Activated T-cell treated with anti-CD3 and anti-CD28 coated beads, Interleukin-2, amount 50 U/mL, for 48 hours (primary cell): ENCODE data around the gene SLC25A21.

Source experiments
- DNase-seq, 2 experiments: peaks; one replicate each; pipeline ENCODE4 v3.0.0-alpha.2; 2020

SLC25A21 gene

DNA sequence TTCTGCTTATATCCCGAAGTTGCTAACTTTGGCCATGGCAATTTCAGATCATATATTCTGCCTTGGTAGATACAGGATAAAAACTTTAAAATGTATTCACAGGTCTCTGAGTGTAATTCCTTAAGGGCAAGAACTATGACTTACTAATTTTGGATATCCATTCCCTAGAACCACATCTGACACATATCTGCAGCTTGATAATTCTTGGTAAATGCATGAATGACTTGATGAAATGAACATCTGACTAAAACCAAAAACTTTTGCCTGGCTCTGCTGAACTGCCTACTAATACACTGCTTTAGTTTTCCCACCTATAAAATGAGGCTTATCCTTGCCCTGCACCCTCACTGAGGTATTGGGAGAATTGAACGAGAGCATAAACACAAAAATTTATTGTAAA lies 32.2 kb downstream of the SLC25A21 start:
- no peak for DNase-seq

DNA sequence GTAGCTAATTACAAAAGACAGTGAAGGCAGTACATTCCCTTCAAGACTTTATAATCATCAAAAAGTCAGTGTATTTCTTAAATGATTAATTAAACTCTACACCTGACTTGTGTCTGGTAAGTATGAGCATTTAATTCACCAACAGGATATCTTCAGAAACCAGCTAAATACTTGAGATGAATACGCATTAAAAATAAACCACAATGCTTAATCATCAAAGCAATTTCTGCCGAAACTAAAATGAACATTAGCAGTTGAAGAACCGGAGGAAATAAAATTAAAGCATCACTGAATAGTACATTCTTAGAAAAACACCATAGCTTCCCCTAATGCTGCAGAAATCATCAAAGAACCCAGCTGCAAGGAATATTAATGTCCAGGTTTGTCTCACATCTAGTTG lies 32.7 kb downstream of the SLC25A21 start:
- DNase-seq = no peak

DNA sequence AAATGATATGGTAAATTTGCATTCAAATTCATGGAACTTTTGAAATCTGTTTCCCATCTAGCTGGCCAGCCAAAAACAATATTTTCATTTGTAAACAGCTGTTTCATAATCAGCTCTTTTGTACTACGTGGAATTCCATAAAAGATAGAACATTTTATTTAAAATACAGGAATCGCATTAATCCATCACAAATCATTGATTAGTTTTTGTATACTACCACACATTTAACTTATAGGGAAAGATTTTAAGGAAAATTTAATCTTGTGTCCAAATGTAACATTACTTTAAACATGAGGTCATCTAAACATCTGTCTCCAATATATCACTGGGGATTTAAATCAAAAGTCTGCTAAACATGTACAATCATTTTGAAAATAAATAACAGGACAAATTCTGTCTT lies 33.5 kb downstream of the SLC25A21 start:
- no peak for DNase-seq

DNA sequence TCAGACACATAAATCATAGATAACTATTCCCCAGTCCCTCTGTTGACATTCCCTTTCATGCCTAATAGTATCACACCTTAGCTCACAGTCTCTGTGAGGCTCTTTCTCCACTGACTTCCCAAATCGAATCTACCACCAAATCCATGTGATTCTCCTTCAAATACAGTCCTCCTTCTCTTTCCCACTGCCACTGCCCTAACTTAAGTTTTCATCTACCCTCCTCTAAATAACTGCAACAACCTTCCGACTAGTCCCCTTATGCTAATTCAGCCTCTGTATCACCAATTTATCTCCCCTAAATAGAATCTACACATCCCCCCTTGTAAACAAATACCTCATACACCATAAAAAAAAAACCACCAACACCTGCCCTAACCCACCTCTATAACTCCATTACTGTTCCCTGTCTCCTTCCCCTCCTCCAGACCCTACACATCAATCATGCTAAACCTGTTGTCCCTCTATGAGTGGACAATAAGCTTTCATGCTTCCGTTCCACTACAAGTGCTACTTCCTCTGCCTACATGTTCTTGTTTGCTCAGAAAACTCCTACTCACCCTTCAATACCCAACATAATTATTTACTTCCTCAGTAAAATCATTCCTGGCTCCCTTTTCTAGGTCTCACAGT lies 39.0 kb downstream of the SLC25A21 start:
- no peak for DNase-seq

DNA sequence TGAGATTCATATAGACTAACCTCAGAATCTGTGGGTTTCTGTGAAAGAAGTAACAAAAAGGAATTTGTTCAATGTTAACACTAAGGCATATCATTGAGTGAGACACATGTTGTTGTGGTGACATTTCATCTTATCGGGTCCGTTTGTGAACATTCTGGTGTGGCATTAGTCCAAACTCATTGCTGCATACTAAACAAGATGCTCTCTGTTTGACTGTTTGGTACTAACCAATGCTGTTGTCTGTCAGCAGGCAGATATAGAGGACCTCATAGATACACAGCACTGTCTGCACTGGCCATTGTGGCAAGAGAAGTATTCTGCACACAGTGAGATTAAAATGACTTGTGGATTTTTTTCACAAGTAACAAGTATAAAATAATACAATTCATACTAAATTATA lies 41.2 kb downstream of the SLC25A21 start:
- no peak for DNase-seq

DNA sequence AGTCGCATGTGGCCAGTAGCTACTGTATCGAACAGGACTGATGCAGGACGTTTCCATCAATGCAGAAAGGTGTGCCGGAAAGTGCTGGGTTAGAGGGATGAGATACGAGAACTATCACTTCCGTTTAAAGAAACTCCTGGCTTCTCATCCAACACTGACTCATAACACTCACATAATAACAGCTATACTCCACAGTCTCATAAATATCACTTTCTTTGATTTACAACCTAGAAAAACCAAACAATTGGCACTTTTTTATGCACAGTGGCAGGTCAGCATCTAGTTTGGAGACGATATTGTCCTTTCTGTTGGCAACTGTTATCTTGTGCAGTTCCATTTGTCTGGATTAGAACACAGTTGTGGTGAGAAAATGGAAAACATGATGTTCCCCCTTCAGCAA lies 43.4 kb downstream of the SLC25A21 start:
- no peak for DNase-seq

DNA sequence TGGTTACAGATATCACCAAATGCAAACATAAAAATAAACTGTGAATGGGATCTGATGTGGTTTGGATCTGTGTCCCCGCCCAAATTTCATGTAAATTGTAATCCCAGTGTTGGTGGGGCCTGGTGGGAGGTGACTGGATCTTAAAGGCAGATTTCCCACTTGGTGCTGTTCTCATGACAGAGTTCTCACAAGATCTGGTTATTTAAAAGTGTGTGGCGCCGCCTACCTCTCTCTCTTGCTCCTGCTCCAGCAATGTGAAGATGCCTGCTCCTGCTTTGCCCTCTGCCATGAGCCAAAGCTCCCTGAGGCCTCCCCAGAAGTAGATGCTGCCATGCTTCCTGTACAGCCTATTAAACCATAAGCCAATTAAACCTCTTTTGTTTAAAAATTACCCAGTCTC lies 47.8 kb downstream of the SLC25A21 start:
- DNase-seq = no peak

DNA sequence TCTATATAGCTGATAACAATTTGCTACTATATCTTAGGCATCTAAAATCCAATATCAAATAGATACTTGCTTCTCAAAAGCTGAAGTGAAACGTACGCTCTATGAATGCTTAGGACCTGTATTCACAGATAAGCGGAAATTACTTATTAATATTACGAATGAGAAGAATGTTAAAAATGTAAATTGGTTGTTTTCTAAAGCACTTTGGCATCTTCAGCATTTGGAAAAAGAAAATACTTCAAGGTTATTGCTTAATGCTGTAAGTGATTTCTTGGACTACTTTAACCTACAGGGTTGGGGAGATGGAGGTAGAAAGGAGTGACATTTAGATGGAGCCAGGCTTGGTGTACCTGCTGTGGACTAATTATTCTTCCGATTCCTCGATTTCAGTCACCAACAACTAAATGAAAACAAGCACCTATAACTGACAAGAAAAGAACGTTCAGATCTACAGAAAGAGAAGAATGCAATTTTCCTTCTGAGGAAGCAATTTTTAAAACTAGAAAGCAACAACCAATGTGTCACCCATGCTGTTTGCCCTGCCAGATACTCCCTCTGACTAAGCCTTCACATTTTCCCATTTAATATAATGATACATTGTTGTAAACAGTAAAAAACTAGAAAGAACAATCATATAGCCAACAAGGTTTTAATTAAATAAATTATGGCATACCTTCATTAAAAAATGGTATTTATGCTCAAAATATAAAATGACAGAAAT lies 49.3 kb downstream of the SLC25A21 start:
- no peak for DNase-seq

DNA sequence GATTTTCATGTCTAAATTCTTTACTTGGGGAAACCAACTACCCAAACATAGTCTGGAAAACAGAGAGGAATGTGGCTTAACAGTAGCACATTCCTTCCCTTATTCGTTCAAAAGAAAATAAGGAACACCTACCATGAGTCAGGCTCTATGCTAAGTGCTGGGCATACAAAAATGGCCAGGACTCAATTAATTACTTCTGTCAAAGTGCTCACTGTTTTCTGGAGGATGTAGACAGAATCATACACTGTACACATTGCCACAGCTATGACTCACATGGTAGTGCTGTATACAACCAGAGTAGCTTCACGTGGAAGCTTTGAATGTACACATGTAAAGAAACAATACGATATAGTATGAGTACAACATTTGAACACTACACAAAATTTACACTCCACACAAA lies 50.1 kb downstream of the SLC25A21 start:
- DNase-seq = no peak

DNA sequence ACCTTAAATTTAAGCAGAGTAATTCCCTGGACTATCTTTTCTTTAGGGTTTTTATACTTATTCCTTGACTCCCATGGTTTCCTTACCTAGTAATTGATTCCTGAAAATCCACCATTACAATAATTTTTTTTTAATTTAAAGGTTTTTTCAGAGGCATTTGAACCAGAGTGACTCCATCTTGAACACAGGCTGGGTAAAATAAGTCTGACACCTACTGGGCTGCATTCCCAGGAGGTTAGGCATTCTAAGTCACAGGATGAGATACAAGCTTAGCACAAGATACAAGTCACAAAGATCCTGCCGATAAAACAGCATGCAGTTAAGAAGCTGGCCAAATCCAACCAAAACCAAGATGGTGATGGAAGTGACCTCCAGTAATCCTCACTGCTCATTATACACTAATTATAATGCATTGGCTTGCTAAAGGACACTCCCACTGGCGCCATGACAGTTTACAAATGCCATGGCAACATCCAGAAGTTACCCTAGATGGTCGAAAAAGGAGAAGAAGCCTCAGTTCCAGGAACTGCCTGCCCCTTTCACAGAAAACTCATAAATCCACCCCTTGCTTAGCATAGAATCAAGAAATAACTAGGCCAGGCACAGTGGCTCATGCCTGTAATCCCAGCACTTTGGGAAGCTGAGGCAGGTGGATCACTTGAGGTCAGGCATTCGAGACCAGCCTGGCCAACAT lies 53.6 kb downstream of the SLC25A21 start:
- no peak for DNase-seq

DNA sequence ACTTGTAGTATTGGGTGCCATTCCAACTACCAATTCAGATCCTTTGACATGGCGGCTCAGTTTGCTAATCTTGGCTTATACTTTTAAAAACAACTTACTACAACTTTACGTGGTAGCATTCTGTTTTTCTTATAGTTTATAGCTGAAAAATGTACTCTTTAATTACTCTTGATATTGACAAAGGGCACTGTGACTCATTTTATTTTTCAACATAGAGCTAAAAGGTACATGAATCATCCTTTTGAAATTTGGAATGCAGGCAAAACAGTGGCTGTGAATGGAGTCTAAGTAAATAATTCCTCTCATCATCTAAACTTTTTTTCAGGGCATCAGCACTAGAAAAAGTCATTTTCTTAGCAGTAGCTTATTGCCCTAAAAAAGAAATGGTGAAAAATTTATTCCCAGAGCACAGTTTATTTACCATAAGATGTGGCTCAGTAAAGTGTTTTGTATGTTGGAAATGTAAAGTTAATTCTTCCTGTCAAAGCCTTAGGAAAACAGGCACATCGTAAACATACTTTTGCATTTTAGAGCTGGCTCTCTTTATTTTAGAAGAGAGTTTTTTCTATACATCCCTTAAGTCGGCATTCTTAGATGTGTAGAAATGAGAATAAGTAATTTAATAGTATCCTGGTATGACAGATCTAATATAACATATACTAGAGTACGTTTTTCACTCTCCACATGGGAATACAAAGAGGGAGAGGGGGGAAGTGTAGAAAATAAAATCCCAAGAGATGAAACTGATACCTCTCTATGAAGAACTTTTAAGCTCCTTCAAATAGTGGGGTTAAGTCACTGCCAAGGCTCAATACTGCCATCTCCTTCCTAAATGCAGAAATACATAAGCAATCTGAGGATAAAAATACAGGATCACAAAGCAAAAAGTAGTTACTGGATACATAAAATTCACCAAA lies 55.2 kb downstream of the SLC25A21 start:
- no peak for DNase-seq

DNA sequence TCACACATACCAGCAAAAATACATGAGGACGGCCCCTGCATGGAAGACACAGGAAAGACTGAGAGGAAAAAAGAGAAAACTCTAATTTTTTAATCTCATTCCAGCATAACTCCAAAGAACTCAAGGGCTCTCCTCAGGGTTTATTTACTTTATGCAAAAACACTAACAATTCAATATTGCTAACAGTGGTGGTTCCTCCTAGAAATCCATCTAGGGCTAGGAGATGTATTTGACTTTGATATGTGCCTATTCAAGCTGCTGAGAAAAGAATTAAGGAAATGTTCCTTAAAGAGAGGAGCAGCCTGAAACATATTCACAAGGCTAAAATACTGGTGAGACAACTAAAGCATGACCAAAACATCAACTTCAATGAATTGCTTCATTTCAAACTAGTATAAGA lies 57.0 kb downstream of the SLC25A21 start:
- DNase-seq = no peak

DNA sequence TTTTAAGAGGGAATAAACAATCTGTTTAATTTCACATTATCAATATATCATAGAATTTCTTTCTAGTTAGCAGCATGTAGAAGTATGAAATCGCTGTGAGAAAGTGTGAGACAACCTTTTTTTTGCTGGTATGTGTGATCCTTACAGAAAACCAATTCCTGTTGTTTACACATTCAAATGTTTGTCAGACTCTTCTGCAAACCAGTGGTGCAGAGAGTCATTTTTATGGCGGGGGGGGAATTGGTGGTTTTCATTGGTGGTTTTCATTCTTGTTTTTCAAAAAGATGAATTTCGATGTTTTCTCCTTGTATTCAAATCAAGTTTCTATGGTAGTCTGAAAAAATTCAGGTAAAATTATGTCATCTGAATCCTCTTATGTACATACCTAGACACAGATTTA lies 57.8 kb downstream of the SLC25A21 start:
- DNase-seq = no peak

DNA sequence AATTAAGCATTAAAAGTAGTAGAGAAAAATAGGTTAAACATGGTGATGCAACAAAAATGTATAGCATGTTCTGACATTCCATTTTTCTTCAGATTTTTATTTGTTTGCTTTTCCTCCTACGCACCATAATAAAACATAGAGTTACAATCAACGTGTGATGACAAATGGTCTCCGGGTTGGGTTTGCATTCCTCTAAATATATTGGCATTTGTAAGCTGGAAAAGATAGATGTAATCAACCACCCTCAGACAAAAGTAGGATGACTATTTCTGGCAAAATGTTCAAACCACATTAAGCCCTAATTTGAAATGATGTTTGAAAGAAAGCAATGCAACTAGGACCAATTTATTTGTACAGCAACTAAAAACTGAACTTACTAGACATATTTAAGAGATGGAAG lies 58.4 kb downstream of the SLC25A21 start:
- no peak for DNase-seq

DNA sequence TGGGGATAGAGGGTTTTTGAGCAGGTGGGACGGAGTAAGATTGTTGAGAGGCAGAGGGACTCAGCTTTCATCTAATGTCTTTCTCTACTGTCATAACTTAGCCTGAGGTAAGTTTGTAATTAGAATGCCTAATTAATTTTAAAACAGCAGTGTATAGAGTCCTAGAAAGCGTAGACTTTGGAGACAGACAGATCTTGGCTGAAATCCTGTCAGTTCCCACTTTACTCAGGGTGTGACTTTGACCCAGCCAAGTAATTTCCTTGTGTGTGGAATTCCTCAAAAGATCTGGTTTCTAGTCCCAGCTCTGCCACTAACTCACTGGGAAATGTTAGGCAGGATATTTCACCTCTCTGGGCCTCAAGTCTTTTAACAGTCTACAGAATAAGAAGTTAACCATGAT lies 74.3 kb downstream of the SLC25A21 start:
- DNase-seq = no peak

DNA sequence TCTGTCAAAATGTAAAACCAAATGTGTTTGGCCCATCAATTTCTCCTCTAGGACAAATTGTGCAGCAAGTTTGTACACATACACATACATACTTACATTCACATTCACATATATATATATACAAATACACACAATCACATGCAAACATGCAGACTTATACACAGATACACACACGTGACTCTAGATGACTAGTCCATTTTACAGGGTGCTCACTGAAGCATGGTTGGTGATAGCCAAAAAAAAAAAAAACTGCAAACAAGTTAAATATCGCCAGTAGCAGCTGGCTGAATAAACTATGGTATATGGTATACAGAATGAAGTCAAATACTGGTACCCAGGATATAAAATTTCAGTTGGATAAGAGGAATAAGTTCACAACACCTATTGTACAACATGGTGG lies 77.9 kb downstream of the SLC25A21 start:
- no peak for DNase-seq

DNA sequence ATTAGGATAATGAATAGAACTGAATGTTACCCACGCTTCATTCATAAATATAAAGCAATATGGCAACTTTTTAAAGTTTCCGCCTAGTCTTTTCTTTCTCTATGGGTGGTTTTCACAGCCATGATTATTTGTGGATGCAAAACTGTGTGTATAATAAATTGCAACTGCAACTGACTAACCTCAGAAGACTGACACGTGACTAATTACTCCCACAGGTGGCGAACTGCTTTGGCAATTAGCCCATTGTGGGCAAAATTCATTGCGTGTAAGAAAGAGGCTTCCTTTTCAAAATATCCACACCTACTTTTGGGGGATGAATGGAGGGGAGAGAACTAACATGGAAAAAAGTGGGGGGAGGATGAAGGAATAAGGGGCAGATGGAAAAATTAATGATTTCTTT lies 79.0 kb downstream of the SLC25A21 start:
- DNase-seq = no peak

DNA sequence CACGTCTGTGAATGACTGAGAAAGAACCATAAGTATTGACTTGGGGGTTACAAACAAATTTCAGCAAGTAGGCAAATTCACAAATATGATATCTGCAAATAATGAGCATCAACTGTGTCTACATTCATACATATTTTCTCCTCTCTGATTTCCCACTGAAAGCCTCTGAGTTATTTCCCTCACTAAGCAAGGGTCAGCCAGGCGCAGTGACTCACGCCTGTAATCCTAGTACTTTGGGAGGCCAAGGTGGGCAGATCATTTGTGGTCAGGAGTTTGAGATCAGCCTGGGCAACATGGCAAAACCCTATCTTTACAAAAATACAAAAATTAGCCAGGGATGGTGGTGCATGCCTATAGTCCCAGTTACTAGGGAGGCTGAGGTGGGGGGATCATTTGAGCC lies 80.8 kb downstream of the SLC25A21 start:
- no peak for DNase-seq

DNA sequence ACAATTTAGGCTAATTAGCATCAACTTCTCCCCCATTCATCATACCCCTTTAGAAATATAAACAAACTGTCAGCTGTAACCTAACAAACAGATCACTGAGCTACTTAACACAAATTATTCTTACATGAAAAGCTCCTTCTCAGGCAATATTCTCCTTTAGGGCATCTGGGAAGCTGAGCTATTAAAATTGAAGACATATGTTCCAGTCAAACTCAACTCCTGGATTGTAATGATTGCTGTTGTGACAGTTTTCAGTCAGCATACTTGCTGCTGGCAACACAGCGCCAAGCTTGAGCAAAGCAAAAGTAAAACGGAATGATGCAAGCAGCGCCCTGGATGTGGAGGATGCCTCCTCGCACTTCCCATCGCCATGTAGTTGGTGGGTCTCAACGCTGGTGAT lies 82.4 kb downstream of the SLC25A21 start:
- no peak for DNase-seq

DNA sequence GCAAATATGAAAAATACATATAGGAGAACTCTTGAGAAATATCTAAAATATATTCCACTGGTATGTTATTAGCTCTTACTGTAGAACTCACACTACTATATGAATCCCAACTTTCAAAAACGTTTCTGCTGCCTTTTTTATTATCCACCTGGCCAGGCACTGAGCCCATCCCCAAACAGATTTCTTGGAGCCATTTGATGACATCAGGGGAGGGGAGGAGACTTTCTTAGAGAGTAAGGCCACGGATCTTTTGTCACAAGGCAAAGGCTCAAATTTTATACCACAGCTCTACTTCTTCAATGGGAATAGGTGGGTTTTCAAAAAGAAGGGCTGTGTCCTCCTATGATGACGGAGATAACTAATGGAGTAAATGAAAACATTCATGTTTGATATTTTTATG lies 83.0 kb downstream of the SLC25A21 start:
- DNase-seq = no peak

DNA sequence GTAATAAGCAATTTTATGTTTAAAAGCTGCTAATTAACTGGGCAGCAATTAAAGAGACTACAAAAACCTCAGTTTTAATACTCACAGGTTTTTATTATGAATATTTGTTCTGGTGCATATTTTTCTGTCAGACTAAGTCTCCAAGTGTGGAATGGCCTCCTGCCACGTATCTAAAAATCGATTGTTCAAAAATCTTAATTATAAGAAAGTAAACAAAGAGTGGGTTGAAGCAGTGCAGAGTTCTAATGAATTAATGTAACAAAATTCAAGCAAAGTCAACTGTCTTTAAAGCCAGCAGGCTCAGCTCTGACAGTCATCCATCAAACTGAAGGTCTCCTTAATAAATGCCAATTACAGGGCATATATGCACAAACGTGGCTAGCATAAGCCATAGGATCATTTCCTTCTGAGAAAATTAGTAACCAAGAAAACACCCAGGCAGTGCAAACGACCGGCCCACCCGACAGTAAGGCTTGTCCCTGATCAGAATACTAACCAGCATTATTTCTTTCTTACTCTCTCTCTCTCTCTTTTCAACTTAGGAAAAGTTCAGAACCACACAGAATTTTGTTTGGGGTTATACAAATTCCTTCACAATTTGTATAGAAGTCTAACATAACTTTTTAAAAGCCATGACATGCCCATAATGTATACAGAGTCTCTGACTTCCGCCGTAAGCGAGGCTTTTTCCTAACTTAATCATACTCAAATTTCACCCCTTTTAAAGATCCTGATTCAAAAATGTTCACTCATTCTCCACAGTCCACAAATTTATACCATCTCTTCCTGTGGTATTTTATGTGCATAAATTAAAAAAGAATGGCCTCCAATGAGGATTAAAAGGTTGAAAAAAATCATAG lies 83.8 kb downstream of the SLC25A21 start:
- DNase-seq = no peak

DNA sequence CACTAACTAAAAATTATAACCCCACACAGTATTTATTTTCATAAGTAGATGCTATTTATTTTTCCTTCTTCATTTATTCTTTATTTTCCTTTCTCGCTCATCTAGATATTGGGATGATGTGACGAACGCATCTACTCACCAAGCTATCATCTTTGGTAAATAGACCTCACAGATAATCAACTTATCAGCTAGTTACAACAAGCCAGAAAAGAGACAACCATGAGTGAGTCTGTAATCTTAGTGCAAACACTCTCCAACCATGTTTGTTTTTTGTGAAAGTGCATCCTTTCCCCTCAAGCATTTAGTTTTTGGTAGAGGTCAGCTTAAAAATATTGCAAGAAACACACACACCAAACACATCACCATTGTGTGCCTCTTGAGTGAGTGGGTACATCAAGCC lies 84.9 kb downstream of the SLC25A21 start:
- no peak for DNase-seq
